AG04450 (cell line): ENCODE data around the gene GPX4. TPM values are rescaled to one million over a fixed set of nuclear protein-coding genes. Genes with fewer than 3 reads are reported as not detected.

Source experiments
- CTCF ChIA-PET: fragments of 300-600, 350-600 bp; formaldehyde crosslinking; extraction: SDS; loops from one replicate; lab custom pipeline; 2022; ENCODE audit warnings: antibody characterized with exemption, inconsistent platforms; lab: Charles Lee
- POLR2A ChIA-PET: fragments of 350-600 bp; formaldehyde crosslinking; extraction: SDS; loops from one replicate; lab custom pipeline; 2021; ENCODE audit warnings: antibody characterized with exemption, inconsistent platforms; lab: Yijun Ruan, JAX
- DNase-seq: peaks from one replicate; pipeline ENCODE4 v3.0.0-alpha.2; 2011; ENCODE audit warnings: low read depth, low spot score
- H3K27ac ChIP-seq: one replicate; pipeline ENCODE4 v1.5.1; 2012; ENCODE audit warnings: low read depth, low read length, control low read depth
- H3K27me3 ChIP-seq: one replicate; pipeline ENCODE4 v1.6.0; 2012; ENCODE audit warnings: low read length; ENCODE audit not compliant: control insufficient read depth, insufficient read depth
- H3K4me3 ChIP-seq: 2 replicates; pipeline ENCODE4 v1.5.1; 2011; ENCODE audit warnings: mild to moderate bottlenecking, low read depth, low read length, control low read depth
- H3K9me3 ChIP-seq: 2 replicates; pipeline ENCODE4 v1.5.1; 2012; ENCODE audit warnings: low read length; ENCODE audit not compliant: control insufficient read depth, insufficient read depth
- CTCF ChIP-seq: IDR thresholded peaks from 2 replicates; pipeline ENCODE4 v1.5.1; 2011; ENCODE audit warnings: low read depth, low read length, control low read depth, inconsistent platforms
- polyA minus RNA-seq: library from RNA; depleted of rRNA, polyadenylated mRNA; stranded (reverse); fragments of >200 nt; gene quantifications from 2 replicates; pipeline ENCODE4 v1.2.3, GENCODE V29; 2011; rRNA and poly(A)+ RNA removed
- polyA plus RNA-seq: library from polyadenylated mRNA; depleted of rRNA; stranded (reverse); fragments of >200 nt; gene quantifications from 2 replicates; pipeline ENCODE4 v1.2.3, GENCODE V29; 2011; rRNA removed

The GPX4 gene
- polyA plus RNA-seq (627 and 865 TPM in 2 replicates), polyA minus RNA-seq (393 and 553 TPM in 2 replicates)

- no peaks in the 10 kb centered on the region for H3K27me3 ChIP-seq
- peak within 1 kb of the TSS; percentile 82 for H3K4me3 ChIP-seq
- POLR2A ChIA-PET = interaction anchor here (0.5 to 4.4 kb wide), 16 partner anchors 9 to 1871 kb away, joined by 3 to 22 read pairs (median 4); partner anchors contain the start of genes ABCA7, CNN2 and RNU6-2
- peak; percentile 99 for DNase-seq
- no peak for TF ChIP-seq CTCF
- peak within 1 kb of the TSS; percentile 97 for H3K27ac ChIP-seq
- CTCF ChIA-PET = interaction anchor here (1.0 to 2.0 kb wide), 2 partner anchors 9 to 91 kb away, joined by 3 to 13 read pairs; no protein-coding TSS in a partner anchor
- H3K9me3 ChIP-seq = peaks cover 14% of the 10 kb centered on the region
Observed at GRCh38 chr19:1103708-1104310, at the start of gene GPX4. TSS of gene GPX4 (plus strand) at chr19:1103994. CDS start at chr19:1104044, 50 bp downstream.

GRCh38 chr19:1054102-1055027 is 49.4 kb upstream of the GPX4 start:
- Histone ChIP-seq H3K27ac (no peak overlapping the region), H3K4me3 (no peak overlapping the region), H3K9me3 (peaks cover 72% of the 10 kb centered on the region), H3K27me3 (peaks cover 2% of the 10 kb centered on the region)
- no peak for DNase-seq
- ChIA-PET POLR2A (no interaction called here), CTCF (no interaction called here)
- TF ChIP-seq CTCF = no peak

- CTCF ChIA-PET = no interaction called here
- TF ChIP-seq CTCF = no peak
- H3K27ac ChIP-seq = no peak overlapping the region
- H3K27me3 ChIP-seq = peaks cover 2% of the 10 kb centered on the region
- no peak overlapping the region for H3K4me3 ChIP-seq
- POLR2A ChIA-PET = no interaction called here
- no peak for DNase-seq
- peaks cover 75% of the 10 kb centered on the region for H3K9me3 ChIP-seq
Observed at GRCh38 chr19:1055028-1055425, 48.8 kb upstream of the GPX4 start.

- no peak for DNase-seq
- Histone ChIP-seq H3K27ac (no peak overlapping the region), H3K9me3 (peaks cover 74% of the 10 kb centered on the region), H3K4me3 (no peak overlapping the region), H3K27me3 (peaks cover 2% of the 10 kb centered on the region)
- no peak for TF ChIP-seq CTCF
- ChIA-PET POLR2A (interaction anchor here (0.7 kb wide), 1 partner anchor 12 kb away, joined by 5 read pairs; no protein-coding TSS in a partner anchor), CTCF (no interaction called here)
Observed at GRCh38 chr19:1055886-1056620, 47.7 kb upstream of the GPX4 start.
